Measurements from ENCODE around the gene FER.
"Not testable (repeated sequence)": the region's sequence is repeated elsewhere in the genome, so short reads cannot be mapped to it uniquely, and the experiment has no call there.

Gene FER

DNA sequence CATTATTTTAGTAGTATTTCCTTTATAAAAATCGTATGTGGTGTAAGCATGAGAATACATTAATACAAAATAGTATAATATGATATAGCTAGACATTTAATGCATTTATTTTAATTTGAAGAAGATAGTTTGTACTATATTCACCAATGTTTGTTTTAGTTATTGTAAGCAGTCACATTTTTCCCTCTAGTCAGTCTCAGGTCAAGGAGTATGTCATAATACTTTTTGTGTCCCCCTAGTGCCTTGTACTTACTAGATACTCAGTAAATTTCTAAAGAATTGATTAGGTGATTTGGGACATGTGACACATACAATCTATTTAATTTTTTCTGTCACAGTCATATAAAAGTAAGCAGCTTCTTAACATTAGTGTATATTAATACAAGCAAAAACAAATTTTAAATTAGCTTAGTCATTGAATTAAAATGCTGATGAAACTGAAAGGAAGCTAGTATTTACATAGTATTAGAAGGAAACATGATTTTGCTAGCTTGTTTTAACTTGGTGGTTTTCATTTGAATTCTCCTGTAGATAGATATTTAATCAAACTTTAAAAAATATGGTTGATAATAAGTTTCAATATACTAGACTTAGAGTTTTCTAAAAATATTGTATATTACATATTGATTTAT lies 242.2 kb downstream of the FER start:
- no peak for DNase-seq

DNA sequence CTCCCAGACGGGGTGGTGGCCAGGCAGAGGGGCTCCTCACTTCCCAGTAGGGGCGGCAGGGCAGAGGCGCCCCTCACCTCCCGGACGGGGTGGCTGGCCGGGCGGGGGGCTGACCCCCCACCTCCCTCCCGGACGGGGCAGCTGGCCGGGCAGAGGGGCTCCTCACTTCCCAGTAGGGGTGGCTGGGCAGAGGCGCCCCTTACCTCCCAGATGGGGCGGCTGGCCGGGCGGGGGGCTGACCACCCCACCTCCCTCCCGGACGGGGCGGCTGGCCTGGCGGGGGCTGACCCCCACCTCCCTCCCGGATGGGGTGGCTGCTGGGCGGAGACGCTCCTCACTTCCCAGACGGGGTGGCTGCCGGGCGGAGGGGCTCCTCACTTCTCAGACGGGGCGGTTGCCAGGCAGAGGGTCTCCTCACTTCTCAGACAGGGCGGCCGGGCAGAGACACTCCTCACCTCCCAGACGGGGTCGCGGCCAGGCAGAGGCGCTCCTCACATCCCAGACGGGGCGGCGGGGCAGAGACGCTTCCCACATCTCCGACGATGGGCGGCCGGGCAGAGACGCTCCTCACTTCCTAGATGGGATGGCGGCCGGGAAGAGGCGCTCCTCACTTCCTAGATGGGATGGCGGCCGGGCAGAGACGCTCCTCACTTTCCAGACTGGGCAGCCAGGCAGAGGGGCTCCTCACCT lies 244.8 kb downstream of the FER start:
- DNase-seq: not testable (repeated sequence)

DNA sequence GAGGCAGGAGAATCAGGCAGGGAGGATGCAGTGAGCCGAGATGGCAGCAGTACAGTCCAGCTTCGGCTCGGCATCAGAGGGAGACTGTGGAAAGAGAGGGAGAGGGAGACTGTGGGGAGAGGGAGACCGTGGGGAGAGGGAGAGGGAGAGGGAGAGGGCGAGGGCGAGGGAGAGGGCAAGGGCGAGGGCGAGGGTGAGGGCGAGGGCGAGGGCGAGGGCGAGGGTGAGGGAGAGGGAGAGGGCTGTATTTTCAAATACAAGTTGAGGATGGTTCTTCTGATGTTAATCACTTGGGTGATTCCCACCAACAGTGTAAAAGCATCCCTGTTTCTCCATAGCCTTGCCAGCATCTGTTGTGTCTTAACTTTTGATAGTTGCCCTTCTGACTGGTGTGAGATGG lies 245.7 kb downstream of the FER start:
- DNase-seq: not testable (repeated sequence)

DNA sequence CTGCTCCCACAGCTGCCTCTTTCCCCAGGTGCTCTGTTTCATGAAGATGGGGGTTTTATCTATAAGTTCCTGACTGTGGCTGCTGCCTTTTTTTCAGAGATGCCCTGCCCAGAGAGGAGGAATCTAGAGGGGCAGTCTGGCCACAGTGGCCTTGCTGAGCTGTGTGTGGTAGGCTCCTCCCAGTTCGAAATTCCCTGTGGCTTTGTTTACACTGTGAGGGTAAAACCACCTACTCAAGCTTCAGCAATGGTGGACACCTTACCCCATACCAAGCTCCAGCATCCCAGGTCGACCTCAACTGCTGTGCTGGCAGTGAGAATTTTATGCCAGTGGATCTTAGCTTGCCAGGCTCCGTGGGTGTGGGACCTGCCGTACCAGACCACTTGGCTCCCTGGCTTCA lies 250.0 kb downstream of the FER start:
- DNase-seq: no peak

DNA sequence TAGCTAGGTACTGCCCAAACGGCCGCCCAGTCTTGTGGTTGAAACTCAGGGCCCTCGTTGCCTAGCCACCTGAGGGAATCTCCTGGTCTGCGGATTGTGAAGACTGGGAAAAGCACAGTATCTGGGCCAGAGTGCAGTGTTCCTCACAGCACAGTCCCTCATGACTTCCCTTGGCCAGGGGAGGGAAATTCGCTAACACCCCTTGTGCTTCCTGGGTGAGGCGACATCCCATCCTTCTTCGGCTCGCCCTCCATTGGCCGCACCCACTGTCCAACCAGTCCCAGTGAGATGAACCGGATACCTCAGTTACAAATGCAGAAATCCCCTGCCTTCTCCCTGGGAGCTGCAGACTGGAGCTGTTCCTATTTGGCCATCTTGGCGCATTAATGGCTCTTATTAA lies 250.5 kb downstream of the FER start:
- no peak for DNase-seq

DNA sequence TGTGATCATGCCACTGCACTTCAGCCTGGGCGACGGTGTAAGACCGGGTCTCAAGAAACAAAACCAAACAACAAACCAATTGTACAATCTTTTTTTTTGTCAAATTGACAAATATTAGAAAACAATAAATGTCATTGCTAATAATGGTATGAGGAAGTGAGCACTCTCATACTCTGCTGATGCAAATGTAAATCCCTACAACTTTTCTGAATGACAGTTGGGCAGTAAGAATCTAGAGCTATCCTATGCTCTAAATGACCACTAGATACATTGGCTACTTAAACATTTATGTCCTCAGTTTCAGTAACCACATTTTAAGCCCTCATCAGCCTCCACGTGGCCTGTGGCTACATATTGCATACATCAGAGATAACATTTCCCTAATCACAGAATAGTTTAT lies 256.2 kb downstream of the FER start:
- no peak for DNase-seq

DNA sequence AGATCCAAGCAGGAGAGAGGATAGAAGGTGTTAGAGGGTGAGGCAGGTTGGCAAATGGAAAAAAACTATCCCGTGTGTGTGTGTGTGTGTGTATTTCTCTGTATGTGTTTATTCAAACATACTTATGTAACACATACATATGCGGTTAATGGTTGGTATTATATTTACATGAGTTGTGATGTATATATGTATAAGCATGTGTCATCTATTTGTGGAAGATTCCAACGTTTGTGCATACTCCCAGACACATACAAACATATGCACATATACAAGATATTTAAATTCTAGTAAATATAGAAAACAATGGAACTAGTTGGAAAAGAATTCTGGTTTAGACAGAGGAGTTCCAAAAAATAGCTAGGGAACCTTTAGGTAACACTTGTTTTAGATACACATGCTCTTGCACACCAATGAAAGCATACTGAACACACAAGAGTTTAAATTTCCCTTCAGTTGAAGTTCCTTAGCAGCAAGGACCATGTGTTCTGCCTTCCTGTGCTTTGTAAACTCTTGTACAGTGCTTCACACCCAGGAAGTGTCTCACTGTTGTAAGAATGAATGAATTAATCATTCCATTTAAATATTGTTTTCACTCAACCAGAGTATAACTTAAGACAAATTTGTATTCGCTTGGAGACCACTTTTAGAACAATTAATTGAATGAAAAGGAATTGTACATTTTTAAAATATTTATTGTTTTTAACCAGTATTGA lies 257.8 kb downstream of the FER start:
- DNase-seq: no peak

DNA sequence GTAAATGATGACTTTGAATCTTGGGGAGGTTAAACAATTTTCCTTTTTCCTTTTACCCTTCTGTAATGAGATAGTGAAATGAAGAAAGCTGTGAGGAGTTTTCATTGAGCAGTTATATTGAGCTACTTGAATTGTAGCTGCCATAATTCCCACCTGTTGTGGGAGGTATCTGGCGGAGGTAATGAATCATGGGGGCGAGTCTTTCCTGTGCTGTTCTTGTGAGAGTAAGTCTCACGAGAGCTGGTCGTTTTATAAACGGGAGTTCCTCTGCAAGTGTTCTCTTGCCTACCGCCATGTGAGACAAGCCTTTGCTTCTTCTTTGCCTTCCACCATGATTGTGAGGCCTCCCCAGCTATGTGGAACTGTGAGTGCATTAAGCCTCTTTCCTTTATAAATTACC lies 258.4 kb downstream of the FER start:
- DNase-seq: no peak

DNA sequence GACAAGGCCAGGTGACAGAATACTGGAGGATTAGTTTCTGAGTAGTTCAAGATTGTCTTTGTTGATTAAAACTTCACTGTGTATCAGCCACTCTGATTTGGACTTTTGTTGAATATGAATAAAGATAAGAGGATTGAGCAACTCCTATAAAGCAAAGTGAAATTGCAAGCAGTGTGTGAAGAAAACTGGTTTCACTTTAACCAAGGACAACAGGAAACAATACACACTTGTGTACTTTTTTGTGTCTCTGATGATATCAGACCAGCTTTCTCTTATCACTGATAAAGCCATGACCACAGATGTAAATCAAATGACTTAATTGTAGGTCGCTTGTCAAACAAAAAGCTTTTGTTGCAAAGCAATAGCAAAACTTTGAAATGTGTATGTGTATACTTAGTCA lies 268.6 kb downstream of the FER start:
- DNase-seq: no peak

DNA sequence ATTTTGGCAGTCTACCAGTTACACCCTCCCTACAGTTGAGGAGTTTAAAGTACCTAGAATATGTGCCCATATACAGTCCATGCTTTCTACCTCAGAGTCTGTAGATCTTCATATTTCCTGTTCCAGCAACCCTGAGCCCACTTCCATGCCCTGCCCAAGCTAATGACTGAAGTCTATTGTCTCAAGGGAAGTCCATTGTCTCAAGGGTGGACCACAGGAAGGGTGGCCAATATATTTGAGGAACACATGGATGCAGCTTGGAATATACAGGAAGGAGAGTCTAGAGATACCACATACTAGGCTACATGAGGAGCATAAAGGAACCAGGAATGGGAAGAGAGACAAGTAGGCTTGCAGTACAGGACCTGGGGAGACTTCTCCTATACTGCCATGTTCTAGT lies 274.4 kb downstream of the FER start:
- DNase-seq: no peak

DNA sequence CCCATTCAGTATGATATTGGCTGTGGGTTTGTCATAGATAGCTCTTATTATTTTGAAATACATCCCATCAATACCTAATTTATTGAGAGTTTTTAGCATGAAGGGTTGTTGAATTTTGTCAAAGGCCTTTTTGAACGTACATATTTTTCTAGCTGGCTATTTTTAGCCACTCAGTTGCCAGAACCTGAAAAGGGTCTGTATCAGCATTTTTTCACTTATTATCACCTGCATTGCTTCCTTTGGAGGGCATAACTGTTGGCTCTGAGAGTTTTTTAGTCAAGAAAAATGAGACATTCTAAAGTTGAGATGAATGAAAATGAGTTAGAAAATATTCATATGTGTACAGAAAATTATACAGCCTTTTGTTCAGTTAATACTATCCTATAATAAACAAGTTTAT lies 278.0 kb downstream of the FER start:
- not testable (repeated sequence) for DNase-seq

DNA sequence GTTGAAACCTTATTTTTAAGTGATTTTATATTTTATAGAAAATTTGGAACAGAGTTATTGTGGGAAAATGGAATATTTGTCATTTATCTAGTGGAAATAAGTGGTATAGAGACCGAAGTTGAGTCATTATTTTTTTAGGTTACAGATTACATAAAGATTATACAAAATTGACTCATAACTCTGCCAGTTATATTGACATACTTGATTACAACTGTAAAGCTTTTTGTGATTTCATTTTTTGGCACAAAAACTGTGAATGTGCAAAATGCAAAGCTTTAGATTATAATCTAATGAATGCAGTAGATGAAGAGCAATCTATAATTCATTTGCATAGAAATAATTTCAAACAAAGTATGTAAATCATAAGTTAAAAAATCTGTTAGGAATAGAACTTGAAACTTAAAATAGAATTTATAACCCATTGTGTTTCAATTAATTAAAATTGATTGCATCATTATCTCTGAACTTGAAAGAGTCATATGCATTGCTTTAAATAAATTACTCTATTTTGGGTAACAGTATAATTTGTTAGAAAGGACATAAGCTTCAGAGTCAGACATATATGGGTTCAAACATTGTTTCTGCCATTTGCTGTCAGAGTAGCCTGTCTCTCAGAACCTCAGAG lies 280.4 kb downstream of the FER start:
- no peak for DNase-seq

DNA sequence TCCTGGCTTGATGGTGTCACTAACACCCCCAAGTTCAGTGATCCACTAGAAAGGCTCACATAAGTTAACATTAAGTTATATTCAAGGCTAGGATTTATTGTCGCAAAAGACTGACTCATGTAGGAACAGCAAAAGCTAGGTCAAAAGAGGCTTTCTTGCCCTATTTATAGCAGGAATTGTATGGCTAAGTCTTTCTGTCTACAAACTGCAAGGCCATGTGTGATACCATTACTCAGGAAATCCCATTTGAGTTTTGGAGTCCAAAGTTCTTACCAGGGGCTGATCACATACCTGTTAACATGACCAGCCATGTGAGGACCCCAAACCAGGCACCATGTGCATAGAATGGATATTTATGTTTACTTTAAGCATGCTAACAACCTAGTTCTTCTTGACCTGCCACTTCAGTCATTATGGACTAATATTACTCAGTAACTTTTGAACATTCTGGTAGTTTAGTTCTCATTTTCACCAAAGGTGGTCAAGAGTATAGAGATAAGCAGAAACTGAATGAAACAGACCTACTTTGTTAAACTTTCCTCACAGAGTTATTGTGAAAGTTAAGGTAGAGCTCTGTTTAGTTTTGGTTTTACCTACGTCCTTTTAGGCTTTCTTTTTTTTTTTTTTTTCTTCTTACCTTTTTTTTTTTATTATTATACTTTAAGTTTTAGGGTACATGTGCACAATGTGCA lies 281.1 kb downstream of the FER start:
- no peak for DNase-seq

DNA sequence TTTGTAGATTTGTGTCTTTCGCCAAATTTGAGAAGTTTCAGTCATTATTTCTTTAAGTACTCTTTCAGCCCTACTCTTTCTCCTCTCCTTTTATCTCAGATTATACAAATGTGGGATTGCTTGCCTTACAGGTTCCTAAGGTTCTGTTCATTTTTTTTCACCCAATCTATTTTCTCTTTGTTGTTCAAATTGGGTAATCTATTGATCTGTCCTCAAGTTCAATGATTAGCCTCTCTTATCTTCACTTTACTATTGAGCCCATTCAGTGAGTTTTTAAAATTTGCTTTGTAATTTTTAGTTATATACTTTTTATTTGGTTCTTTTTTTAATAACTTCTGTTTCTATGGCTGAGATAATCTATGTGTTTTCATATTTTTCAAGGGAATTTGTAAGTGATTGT lies 282.1 kb downstream of the FER start:
- no peak for DNase-seq

DNA sequence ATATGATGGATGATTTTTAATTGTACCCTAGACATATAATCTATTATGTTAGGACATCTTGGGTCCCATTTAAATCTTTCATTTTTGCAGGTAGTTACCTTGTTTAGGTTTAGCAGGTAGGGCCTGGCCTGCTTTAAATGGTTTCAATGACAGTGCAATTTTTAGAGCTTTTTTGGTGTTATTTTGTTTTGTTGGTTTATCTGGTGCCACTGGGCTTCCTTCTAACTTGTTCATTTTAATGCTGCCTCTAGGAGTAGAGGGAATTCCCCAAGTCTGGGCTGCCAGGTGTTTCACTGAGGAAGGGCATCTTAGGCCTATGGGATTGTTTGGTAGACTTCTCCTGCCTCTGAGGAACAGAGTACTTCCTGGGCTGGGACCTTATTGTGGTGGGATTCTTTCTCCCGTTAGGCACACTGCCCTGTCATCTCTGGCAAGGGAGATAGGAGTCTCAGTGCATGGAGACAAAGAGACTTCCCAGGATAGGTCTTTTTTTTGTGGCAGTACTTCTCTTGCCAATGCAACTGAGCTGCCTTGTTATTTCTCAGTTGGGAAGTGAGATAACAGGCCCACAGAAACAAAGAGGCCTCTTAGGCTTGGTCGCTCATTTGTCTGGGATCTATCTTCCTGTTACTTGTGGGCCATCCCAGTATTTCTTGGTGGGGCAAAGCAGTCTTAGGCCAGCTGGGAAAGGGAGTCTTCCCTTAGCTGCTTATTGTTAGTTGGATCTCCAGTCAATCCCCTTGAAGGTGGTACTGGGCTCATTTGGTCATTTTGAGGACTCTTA lies 282.9 kb downstream of the FER start:
- DNase-seq: no peak

DNA sequence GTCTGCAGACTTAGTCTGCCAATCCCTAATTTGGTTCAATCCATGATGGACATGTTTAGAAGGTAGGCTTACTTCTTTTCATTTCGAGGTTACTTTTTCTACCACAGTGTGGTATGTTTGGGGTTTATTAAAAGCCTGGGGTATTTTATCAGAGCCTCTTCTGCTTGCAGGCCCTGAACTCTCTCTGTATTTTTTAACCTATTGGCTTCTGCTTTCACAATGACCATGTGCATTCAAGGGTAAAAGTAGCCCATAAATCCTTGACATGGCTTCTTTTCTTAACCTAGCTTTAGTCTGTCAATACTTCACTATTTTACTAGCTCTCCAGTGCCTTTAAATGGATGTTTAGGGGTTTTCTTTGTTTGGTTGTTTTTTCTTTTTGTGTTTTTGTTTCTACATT lies 286.6 kb downstream of the FER start:
- DNase-seq: no peak

DNA sequence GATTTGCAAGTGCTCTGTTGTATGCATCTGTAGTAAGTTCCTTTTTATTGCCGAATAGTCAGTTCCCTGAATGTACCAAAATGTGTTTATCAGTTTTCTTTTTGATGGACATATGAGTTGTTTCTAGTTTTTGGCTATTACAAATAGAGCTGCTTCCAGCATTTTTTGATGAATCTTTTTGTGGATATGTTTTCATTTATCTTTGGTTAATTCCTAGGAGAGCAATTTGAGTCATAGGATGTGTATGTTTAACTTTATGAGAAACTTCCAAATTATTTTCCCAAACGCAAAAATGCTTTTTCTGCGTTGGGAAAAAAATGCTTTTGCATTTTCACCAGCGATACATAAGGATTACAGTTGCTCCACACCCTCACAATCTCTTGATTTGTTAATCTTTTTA lies 287.7 kb downstream of the FER start:
- no peak for DNase-seq

DNA sequence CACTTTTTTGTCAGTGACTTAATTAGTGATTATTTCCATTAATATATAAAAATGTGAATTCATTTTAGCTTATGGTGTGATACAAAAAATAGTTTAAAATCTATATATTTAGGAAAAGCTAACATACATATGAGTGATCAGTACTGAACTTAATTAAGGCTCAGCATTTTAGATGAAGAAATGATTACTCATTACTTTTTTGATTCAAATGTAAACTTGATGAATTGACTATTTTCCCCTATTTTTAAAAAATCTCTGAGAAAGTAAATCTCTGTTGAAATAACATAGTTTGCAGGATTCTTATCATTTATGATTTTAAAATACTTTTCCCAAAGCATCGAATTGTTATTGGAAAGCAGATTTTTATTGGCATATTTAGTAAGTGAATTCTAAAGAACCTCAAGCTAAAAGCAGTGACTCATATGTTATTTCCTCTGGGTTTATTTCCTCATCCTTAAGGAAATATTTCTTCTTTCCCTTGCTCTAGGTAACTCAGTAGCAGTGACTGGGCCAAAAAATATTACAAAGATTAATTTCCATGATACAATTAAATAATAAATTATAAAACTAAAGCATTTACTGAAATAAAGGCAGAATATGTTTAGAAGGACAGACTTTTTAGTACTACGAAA lies 290.6 kb downstream of the FER start:
- no peak for DNase-seq

DNA sequence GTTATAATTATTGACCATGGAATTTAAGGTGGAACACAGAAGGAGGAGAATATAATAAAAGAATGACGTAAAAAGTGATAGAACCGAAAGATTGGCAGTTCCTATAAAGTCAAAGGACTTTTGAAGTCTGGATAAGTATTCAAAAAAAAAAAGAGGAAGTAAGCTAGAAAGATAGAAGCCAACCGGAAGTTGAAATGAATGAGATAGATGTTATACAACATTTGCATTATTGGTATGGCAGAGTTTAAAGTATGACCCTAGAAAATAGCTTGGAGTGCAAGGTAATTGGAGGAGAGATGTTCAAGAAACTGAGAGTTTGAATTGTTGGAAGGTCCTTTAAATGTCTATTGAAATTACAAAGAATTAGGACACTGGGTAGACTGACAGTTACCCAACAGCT lies 293.6 kb downstream of the FER start:
- DNase-seq: no peak

DNA sequence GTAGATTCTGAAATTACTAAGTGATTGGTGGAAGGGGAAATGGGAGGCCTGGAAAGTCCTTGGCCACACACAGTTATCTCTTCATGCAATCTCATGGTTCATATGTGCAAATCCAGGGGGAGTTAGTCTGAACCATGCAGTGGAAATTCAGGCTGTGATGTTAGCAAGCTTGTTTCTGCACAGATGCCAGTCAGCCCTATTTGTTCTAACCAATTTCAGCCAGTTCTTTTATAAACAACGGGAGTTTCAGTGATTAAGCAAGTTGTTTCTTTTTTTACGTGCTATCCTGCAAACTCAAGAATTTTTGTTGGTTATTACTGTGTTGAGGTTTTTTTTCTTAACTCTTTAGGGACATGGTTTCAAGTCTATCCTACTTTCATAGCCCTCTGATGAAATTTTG lies 298.0 kb downstream of the FER start:
- DNase-seq: no peak

DNA sequence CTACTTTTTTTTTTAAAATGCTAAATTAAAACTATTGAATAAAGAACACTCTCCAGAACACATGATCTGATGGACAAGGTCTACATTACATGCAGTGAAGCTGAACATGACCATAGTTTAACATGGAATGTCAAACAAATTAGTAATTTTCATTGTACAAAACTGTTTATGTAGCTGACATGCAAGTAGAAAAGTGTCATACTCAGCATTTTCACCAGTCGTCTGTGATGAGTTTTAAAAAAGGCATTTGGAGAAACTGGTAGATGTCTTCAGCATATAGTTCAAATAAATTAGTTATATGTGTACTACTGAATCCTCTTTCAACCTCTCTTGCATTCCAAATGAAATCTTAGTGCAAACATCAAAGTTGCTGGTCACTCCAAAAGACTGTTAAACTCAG lies 301.9 kb downstream of the FER start:
- DNase-seq: no peak

DNA sequence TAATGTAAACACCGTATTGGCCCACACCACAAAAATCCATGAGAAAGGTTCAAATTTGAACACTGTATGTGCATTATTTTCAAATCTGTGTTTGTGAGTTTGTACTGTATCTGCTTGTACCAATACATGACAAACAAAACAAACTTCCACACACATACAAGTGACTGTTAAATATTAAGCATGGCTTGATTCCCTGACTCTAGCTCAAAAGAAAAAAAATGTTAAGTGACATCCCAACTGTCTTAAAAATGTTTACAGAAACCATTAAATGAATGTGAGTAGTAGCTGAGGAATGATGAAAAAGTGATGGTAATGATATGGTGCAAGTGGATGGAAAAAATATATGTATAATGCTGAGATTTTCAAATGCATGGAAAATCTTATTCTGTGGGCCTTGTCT lies 302.6 kb downstream of the FER start:
- DNase-seq: not testable (repeated sequence)
